Measurements from ENCODE around the gene GTPBP6.
"Not testable (repeated sequence)": the region's sequence is repeated elsewhere in the genome, so short reads cannot be mapped to it uniquely, and the experiment has no call there.

The GTPBP6 gene

DNA sequence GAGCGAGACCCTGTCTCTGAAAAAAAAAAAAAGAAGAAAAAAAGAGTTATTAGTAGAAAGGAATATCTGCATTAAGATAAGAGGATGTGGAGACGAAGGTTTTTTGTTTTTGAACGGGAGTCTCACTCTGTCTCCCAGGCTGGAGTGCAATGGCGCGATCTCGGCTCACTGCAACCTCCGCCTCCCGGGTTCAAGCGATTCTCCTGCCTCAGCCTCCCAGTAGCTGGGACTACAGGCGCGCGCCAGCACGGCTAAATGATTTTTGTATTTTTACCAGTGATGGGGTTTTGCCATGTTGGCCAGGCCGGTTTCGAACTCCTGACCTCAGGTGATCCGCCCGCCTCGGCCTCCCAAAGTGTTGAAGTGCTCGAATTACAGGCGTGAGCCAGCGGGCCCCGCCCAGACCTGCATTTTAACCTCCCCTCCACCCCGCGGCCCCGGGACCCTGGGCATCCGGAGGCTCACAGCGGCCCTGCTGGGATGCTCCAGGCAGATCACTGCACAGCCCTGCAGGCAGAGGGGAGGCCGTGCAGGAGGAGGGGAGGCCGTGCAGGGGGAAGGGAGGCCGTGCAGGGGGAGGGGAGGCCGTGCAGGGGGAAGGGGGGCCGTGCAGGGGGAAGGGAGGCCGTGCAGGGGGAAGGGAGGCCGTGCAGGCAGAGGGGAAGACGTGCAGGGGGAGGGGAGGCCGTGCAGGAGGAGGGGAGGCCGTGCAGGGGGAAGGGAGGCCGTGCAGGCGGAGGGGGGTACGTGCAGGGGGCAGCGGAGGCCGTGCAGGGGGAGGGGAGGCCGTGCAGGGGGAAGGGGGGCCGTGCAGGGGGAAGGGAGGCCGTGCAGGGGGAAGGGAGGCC lies 38.6 kb downstream of the GTPBP6 start:
- not testable (repeated sequence) for H3K27ac Mint-ChIP-seq

DNA sequence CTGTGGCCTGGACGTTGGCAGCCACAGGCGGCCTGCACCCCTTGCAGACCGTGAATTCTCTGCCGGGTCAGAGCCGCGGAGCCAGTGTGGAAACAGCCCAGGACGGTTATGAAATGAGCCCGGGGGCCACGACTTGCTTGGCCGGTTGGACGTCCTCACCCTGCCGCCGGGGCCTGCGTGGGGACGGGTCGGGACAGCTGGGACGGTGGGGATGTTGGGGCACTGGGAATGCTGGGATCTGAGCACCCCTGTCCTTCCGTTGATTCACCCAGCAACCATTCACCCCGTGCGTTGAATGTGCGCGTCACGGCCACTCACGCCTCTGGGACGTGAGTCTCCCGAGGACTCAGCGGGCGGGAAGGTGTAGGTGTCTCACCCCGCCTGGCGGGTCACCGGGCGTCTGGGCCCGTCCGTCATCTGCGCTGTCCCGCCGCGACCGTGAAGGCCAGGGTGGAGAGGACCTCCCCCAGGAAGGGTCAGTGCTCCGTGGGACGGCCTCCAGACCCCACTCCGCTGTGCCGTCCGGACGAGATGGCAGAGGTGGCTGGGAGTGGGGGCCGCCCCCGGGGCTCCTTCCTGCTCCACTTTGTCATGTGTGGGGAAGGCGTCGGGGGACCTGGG lies 41.9 kb downstream of the GTPBP6 start:
- Mint-ChIP-seq H3K27me3 (no peaks in the 10 kb centered on the region), H3K36me3 (no peaks in the 10 kb centered on the region), H3K4me3 (peak overlapping the region; percentile 73), H3K4me1 (peaks cover 16% of the 10 kb centered on the region), H3K9me3 (no peaks in the 10 kb centered on the region), H3K27ac (no peak overlapping the region)

More for the DNA sequence above, 38.6 kb downstream of the GTPBP6 start:
- Mint-ChIP-seq H3K4me3 (peak overlapping the region; percentile 42), H3K4me1 (peaks cover 25% of the 10 kb centered on the region)
- H3K36me3 Mint-ChIP-seq, H3K27me3 Mint-ChIP-seq, H3K9me3 Mint-ChIP-seq: not testable (repeated sequence)

- no peaks in the 10 kb centered on the region for H3K9me3 Mint-ChIP-seq
- H3K4me3 Mint-ChIP-seq: peak overlapping the region; percentile 73
- no peak overlapping the region for H3K27ac Mint-ChIP-seq
- no peaks in the 10 kb centered on the region for H3K36me3 Mint-ChIP-seq
- no peaks in the 10 kb centered on the region for H3K27me3 Mint-ChIP-seq
- H3K4me1 Mint-ChIP-seq: peaks cover 16% of the 10 kb centered on the region
Measured at GRCh38 chrX:275967-276580, 42.5 kb downstream of the GTPBP6 start.

- H3K9me3 Mint-ChIP-seq: no peaks in the 10 kb centered on the region
- H3K4me1 Mint-ChIP-seq: peaks cover 16% of the 10 kb centered on the region
- H3K27me3 Mint-ChIP-seq: no peaks in the 10 kb centered on the region
- no peaks in the 10 kb centered on the region for H3K36me3 Mint-ChIP-seq
- H3K27ac Mint-ChIP-seq: no peak overlapping the region
- H3K4me3 Mint-ChIP-seq: peak overlapping the region; percentile 61
Measured at GRCh38 chrX:275476-275966, 43.1 kb downstream of the GTPBP6 start.

DNA sequence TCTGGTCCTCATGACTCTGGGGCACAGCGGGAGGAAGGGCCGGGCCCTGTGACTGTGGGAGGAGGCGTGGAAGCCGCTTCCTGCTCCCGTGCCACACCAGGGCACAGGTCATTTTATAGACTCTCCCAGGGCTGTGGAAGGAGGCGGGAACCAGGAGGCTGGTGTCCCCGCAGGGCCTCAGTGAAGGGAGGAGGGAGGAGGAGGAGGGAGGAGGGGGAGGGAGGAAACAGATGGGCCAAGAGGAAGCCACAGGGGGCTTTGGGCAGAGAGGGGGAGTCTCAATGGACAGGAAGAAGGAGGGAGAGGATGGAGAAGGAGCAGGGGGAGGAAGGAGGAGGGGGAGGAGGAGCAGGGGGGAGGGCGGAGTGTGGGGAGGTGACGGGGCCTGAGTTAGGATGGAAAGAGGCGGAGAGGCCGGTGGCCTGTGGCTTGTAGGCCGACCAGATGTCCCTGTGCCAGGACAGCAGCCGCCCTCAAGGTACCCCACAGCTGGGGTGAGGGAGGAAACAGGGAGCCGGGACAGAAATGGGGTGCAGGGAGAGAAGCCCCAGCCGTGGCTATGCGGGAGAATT lies 43.6 kb downstream of the GTPBP6 start:
- H3K27ac Mint-ChIP-seq: no peak overlapping the region
- peak overlapping the region; percentile 61 for H3K4me3 Mint-ChIP-seq
- no peaks in the 10 kb centered on the region for H3K9me3 Mint-ChIP-seq
- no peaks in the 10 kb centered on the region for H3K36me3 Mint-ChIP-seq
- no peaks in the 10 kb centered on the region for H3K27me3 Mint-ChIP-seq
- peaks cover 16% of the 10 kb centered on the region for H3K4me1 Mint-ChIP-seq

- Mint-ChIP-seq H3K27me3 (no peaks in the 10 kb centered on the region), H3K4me1 (no peaks in the 10 kb centered on the region), H3K9me3 (no peaks in the 10 kb centered on the region), H3K4me3 (no peak overlapping the region), H3K36me3 (no peaks in the 10 kb centered on the region), H3K27ac (peak overlapping the region; percentile 68)
Measured at GRCh38 chrX:270848-271367, 47.7 kb downstream of the GTPBP6 start.

GRCh38 chrX:267771-268261 lies 50.8 kb downstream of the GTPBP6 start:
- Mint-ChIP-seq H3K27ac (no peak overlapping the region), H3K27me3 (no peaks in the 10 kb centered on the region), H3K9me3 (no peaks in the 10 kb centered on the region), H3K4me1 (no peaks in the 10 kb centered on the region), H3K36me3 (no peaks in the 10 kb centered on the region), H3K4me3 (no peak overlapping the region)

DNA sequence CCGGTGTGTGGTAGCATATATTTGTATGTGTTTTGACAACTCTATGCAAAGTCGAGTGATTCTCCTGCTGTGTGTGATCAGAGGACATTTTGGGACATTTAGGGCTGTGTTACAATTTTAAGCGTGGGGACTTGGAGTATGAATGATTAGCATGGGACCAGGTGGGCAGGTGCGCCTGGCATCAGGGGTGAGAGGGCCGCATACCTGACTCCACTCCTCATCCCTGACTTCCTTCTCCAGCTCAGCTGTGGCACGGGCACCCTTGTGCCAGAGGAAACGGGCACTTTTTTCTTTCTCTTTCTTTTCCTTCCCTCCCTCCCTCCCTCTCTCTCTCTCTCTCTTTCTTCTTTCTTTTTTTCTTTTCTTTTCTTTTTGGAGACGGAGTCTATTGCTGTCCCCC lies 53.1 kb downstream of the GTPBP6 start:
- Mint-ChIP-seq H3K27me3 (no peaks in the 10 kb centered on the region), H3K4me3 (no peak overlapping the region), H3K27ac (no peak overlapping the region), H3K4me1 (no peaks in the 10 kb centered on the region), H3K36me3 (no peaks in the 10 kb centered on the region), H3K9me3 (no peaks in the 10 kb centered on the region)

DNA sequence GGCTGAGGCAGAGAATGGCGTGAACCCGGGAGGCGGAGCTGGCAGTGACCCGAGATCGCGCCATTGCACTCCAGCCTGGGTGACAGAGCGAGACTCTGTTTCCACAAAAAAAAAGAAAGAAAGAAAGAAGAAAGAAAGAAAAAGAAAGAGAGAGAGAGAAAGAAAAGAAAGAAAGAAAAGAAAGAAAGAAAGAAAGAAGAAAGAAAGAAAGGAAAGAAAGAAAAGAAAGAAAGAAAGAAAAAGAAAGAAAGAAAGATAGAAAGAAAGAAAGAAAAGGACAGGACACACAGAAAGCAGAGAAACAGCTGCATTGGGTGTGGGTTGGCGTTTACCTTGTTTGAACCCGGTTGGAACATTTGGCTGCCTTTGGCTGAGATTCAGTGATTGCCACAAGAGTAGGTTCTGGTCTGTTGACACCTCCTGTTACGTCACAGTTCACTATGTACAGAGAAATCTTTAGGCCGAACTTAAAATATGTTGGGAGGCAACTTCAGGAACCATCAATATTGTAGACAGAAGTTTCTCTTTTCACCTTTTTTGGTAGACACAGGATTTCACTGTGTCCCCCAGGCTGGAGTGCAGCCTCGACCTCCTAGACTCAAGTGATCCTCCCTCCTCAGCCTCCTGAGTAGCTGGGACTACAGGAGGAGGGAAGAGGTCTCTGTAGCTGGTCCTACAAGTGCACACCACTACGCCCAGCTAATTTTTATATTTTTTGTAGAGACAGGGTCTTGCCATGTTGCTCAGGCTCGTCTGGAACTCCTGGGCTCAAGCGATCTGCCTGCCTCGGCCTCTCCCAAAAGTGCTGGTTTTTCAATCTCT lies 53.8 kb downstream of the GTPBP6 start:
- H3K27me3 Mint-ChIP-seq: no peaks in the 10 kb centered on the region
- no peak overlapping the region for H3K27ac Mint-ChIP-seq
- H3K9me3 Mint-ChIP-seq: no peaks in the 10 kb centered on the region
- no peaks in the 10 kb centered on the region for H3K36me3 Mint-ChIP-seq
- H3K4me3 Mint-ChIP-seq: no peak overlapping the region
- H3K4me1 Mint-ChIP-seq: peaks cover 2% of the 10 kb centered on the region

DNA sequence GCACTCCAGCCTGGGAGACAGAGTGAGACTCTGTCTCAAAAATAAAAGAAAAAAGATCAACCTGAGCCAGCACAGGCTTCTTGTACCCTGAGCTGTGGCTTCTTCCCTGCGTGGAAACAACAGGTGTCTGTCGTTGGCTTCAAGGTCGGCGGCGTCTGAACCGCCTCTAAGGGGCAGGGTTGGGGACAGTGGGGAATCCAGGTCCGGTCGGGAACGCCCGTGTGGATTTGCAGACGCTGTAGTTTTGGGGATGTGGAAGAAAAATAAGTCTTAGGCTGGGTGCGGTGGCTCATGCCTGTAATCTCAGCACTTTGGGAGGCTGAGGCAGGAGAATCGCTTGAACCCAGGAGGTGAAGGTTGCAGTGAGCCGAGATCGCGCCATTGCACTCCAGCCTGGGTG lies 54.6 kb downstream of the GTPBP6 start:
- H3K4me3 Mint-ChIP-seq, H3K27ac Mint-ChIP-seq, H3K36me3 Mint-ChIP-seq, H3K27me3 Mint-ChIP-seq, H3K4me1 Mint-ChIP-seq, H3K9me3 Mint-ChIP-seq: not testable (repeated sequence)

DNA sequence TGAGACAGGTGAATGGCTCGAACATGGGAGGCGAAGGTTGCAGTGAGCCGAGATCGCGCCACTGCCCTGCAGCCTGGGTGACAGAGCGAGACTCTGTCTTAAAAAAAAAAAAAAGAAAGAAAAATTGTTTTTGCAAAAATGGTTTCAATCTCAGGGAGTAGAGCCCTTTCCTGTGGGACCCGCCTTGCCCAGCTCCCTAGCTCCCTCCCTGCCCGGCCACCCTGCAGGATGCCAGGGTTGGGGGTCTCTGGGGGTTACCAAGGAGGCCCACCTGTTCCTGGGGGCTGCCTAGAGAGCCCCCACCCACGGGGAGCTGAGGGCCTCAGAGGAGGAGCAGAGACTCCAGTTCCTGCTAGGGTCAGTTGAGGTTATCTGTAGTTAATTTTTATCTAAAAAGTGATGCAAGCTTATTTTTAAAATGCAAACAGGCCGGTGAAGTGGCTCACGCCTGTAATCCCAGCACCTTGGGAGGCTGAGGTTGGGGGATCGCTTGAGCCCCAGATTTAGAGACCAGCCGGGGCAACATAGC lies 56.2 kb downstream of the GTPBP6 start:
- no peaks in the 10 kb centered on the region for H3K9me3 Mint-ChIP-seq
- H3K4me3 Mint-ChIP-seq: no peak overlapping the region
- no peaks in the 10 kb centered on the region for H3K36me3 Mint-ChIP-seq
- H3K4me1 Mint-ChIP-seq: peaks cover 4% of the 10 kb centered on the region
- no peaks in the 10 kb centered on the region for H3K27me3 Mint-ChIP-seq
- H3K27ac Mint-ChIP-seq: no peak overlapping the region

DNA sequence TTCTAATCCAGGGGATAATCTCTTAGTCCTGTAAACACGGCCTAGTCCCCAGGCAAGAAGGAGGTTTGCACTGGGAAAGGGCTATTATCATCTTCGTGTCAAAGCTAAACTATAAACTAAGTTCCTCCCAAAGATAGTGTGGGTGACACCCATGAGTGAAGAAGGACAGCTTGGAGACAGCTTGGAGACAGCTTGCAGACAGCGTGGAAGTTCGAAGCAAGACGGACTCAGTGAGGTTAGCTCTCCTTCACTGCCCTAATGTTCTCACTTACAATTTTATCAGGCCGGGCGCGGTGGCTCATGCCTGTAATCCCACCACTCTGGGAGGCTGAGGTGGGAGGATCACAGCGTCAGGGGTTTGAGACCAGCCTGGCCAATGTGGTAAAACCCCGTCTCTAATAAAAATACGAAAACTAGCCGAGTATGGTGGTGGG lies 56.7 kb downstream of the GTPBP6 start:
- Mint-ChIP-seq H3K27me3 (no peaks in the 10 kb centered on the region), H3K9me3 (no peaks in the 10 kb centered on the region), H3K27ac (no peak overlapping the region), H3K4me1 (peaks cover 4% of the 10 kb centered on the region), H3K4me3 (no peak overlapping the region), H3K36me3 (no peaks in the 10 kb centered on the region)

DNA sequence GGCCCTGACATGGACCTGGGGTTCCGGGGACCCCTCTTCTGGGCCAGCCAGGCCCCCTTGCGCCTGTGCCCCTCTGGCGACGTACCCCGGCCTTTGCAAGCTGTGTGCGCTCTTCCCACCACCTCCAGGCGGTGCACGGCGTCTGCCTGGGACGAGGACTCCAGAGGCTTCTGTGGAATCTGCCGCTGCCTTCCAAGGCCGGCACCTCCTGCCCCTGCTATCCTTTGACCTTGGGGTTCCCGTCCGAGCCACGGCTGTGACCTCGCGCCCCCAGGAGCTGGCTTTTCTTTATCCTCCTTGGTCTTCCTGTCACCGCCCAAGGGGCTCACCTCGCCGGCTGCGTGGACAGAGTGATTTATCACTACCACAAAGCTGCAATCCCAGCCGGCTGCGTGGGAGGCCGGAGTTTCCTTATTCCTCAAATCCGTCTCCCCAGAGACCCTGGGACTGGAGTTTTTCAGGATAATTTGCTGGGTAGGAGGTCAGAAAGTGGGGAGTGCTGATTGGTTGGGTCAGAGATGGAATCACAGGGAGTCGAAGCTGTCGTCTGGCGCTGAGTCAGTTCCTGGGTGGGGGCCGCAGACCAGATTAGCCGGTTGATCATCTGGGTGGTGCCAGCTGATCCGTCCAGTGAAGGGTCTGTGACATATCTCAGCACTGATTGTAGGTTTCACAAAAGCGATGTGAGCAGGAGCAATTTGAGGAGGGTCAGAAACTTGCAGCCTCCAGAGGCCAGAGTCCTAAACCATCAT lies 57.3 kb downstream of the GTPBP6 start:
- no peaks in the 10 kb centered on the region for H3K27me3 Mint-ChIP-seq
- no peaks in the 10 kb centered on the region for H3K36me3 Mint-ChIP-seq
- no peak overlapping the region for H3K4me3 Mint-ChIP-seq
- H3K9me3 Mint-ChIP-seq: no peaks in the 10 kb centered on the region
- peaks cover 4% of the 10 kb centered on the region for H3K4me1 Mint-ChIP-seq
- H3K27ac Mint-ChIP-seq: peak overlapping the region; percentile 59

Measured in activated naive CD4-positive, alpha-beta T cell treated with anti-CD3 and anti-CD28 coated beads, Interleukin-2, amount 50 U/mL, for 24 hours (primary cell).